ENCODE measurements around the gene ZFAND6. TPM values are rescaled to one million over a fixed set of nuclear protein-coding genes. Genes with fewer than 3 reads are reported as not detected.
A peak's percentile ranks its signal among the peaks of the same experiment; 100 is the strongest.

The ZFAND6 gene
- total and polyA plus RNA-seq, 10 of the 15 experiments (the other 5 are each of a cell fraction or from before 2014, with no cell fraction given), result 78.9 to 179 (median 135) TPM

DNA sequence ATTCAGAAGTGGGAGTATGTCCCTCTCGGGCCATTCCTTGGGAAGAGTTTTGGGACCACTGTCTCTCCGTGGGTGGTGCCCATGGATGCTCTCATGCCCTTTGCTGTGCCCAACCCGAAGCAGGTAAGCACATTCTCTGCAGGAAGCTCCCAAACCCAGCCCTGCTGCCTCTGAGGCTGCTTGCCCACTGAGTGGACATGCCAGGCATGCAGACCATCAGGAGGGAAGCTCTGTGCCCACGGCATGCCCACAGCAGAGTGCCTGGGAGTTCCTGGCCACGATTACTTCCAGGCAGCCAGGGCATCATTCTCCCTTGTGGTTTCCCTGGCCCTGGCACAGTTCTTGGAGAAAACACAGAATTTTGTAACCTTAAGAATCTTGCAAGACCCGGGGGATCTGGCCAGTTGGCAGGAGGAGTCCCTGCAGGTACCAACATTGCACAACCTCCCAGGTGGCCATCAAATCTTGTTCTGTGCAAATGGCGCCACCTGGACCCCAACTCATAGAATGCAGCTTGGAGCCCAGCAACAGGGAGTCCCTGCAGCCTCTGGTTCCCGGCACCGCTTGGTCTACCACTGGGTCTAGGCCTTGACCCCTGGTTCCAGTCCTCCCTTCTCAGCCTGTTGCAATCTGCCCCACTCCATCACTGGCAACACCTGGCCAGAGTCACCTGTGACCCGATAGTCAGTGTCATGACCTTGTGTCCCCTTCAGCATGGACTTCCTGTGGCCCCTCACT, 113.7 kb downstream of the ZFAND6 start (continued):
- TF ChIP-seq POLR2AphosphoS5 (IDR thresholded peaks at IDR 0.05; ENCODE audit: low read length), result no peak
- TF ChIP-seq MEF2B (IDR thresholded peaks at IDR 0.05; ENCODE audit: partially characterized antibody, poor library complexity, severe bottlenecking), result no peak
- TF ChIP-seq JUNB (IDR thresholded peaks at IDR 0.05), result no peak
- no peak for TF ChIP-seq SMAD1 (IDR thresholded peaks at IDR 0.05; ENCODE audit: low read depth, partially characterized antibody)
- no peak for TF ChIP-seq EED (IDR thresholded peaks at IDR 0.05; ENCODE audit: low read depth)
- TF ChIP-seq ZZZ3 (IDR thresholded peaks at IDR 0.05; ENCODE audit: control insufficient read depth, insufficient read length, low read depth), result no peak
- TF ChIP-seq, protein P1, sequence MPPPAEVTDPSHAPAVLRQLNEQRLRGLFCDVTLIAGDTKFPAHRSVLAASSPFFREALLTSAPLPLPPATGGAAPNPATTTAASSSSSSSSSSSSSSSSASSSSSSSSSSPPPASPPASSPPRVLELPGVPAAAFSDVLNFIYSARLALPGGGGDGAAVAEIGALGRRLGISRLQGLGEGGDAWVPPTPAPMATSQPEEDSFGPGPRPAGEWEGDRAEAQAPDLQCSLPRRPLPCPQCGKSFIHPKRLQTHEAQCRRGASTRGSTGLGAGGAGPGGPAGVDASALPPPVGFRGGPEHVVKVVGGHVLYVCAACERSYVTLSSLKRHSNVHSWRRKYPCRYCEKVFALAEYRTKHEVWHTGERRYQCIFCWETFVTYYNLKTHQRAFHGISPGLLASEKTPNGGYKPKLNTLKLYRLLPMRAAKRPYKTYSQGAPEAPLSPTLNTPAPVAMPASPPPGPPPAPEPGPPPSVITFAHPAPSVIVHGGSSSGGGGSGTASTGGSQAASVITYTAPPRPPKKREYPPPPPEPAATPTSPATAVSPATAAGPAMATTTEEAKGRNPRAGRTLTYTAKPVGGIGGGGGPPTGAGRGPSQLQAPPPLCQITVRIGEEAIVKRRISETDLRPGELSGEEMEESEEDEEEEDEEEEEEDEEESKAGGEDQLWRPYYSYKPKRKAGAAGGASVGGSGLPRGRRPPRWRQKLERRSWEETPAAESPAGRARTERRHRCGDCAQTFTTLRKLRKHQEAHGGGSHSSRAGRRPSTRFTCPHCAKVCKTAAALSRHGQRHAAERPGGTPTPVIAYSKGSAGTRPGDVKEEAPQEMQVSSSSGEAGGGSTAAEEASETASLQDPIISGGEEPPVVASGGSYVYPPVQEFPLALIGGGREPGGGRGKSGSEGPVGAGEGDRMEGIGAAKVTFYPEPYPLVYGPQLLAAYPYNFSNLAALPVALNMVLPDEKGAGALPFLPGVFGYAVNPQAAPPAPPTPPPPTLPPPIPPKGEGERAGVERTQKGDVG (CRISPR knock-in tag; IDR thresholded peaks at IDR 0.05), result no peak
- TF ChIP-seq, protein P2, sequence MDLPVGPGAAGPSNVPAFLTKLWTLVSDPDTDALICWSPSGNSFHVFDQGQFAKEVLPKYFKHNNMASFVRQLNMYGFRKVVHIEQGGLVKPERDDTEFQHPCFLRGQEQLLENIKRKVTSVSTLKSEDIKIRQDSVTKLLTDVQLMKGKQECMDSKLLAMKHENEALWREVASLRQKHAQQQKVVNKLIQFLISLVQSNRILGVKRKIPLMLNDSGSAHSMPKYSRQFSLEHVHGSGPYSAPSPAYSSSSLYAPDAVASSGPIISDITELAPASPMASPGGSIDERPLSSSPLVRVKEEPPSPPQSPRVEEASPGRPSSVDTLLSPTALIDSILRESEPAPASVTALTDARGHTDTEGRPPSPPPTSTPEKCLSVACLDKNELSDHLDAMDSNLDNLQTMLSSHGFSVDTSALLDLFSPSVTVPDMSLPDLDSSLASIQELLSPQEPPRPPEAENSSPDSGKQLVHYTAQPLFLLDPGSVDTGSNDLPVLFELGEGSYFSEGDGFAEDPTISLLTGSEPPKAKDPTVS (IDR thresholded peaks at IDR 0.05; ENCODE audit: low read depth, low read length), result no peak
- TF ChIP-seq NBN (IDR thresholded peaks at IDR 0.05), result no peak
- TF ChIP-seq NFYB (IDR thresholded peaks at IDR 0.05; ENCODE audit: insufficient read depth, low read depth, low read length), result no peak
- TF ChIP-seq, protein P3, sequence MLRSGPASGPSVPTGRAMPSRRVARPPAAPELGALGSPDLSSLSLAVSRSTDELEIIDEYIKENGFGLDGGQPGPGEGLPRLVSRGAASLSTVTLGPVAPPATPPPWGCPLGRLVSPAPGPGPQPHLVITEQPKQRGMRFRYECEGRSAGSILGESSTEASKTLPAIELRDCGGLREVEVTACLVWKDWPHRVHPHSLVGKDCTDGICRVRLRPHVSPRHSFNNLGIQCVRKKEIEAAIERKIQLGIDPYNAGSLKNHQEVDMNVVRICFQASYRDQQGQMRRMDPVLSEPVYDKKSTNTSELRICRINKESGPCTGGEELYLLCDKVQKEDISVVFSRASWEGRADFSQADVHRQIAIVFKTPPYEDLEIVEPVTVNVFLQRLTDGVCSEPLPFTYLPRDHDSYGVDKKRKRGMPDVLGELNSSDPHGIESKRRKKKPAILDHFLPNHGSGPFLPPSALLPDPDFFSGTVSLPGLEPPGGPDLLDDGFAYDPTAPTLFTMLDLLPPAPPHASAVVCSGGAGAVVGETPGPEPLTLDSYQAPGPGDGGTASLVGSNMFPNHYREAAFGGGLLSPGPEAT (IDR thresholded peaks at IDR 0.05; ENCODE audit: low read depth), result no peak
- TF ChIP-seq POU2F2 (IDR thresholded peaks at IDR 0.05; ENCODE audit: borderline replicate concordance, low read depth, low read length), result no peak
- TF ChIP-seq, protein P4, sequence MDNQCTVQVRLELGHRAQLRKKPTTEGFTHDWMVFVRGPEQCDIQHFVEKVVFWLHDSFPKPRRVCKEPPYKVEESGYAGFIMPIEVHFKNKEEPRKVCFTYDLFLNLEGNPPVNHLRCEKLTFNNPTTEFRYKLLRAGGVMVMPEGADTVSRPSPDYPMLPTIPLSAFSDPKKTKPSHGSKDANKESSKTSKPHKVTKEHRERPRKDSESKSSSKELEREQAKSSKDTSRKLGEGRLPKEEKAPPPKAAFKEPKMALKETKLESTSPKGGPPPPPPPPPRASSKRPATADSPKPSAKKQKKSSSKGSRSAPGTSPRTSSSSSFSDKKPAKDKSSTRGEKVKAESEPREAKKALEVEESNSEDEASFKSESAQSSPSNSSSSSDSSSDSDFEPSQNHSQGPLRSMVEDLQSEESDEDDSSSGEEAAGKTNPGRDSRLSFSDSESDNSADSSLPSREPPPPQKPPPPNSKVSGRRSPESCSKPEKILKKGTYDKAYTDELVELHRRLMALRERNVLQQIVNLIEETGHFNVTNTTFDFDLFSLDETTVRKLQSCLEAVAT (IDR thresholded peaks at IDR 0.05), result no peak
- TF ChIP-seq HDGF (IDR thresholded peaks at IDR 0.05), result no peak
- no peak for TF ChIP-seq NFIC (IDR thresholded peaks at IDR 0.05; ENCODE audit: low read depth, low read length)
- 0 out of 2 replicates have a peak, but pooled peaks have one; percentile 14 for TF ChIP-seq LARP7 (IDR thresholded peaks at IDR 0.05)
- no peak for TF ChIP-seq CHD1 (IDR thresholded peaks at IDR 0.05; ENCODE audit: low read depth, low read length)
- no peak for TF ChIP-seq MYB (IDR thresholded peaks at IDR 0.05; ENCODE audit: borderline replicate concordance, low read depth, low read length)
- no peak for TF ChIP-seq JUND (IDR thresholded peaks at IDR 0.05; ENCODE audit: low read depth, low read length)
- no peak for TF ChIP-seq CHD2 (IDR thresholded peaks at IDR 0.05; ENCODE audit: borderline replicate concordance, low read depth, low read length)
- TF ChIP-seq KLF5 (IDR thresholded peaks at IDR 0.05; ENCODE audit: partially characterized antibody), result no peak
- peak; percentile 68 for TF ChIP-seq YY1 (IDR thresholded peaks at IDR 0.05; ENCODE audit: low read depth, low read length)
- no peak for TF ChIP-seq ZSCAN29 (IDR thresholded peaks at IDR 0.05)
- TF ChIP-seq GABPA (IDR thresholded peaks at IDR 0.05; ENCODE audit: low read depth), result no peak

All from GM12878 (cell line).